C1 segment of cervical spinal cord (tissue), 14 donors: ENCODE data around the gene SMAP1.
A peak's percentile ranks its signal among the peaks of the same experiment; 100 is the strongest.

Experiments used
- DNase-seq, 14 donors: peaks; one replicate each; lab custom pipeline; 2025; lab: John Stamatoyannopoulos, UW

SMAP1 gene

GRCh38 chr6:70841112-70841511 lies 173.4 kb downstream of the SMAP1 start:
- no peak for DNase-seq

DNA sequence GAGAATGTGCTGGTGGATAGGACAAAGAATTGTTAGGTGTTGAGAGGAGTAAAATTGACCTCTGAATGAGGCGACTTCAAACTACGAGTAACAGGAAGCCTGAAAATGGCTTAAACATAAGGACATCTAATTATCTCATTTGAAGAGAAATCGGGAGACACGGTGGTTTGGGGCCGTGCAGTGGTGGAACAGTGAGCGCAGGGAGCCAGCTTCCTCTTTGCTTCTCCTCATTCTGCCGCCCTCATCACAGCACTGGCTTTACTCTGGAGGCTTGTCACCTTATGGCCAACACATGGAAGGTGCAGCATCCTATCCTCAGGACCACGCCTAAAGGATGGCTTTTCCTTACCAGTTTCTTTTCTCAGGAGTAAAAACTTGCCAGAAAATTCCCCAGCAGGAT lies 174.9 kb downstream of the SMAP1 start:
- DNase-seq = no peak

GRCh38 chr6:70843328-70843918 lies 175.7 kb downstream of the SMAP1 start:
- no peak for DNase-seq

DNA sequence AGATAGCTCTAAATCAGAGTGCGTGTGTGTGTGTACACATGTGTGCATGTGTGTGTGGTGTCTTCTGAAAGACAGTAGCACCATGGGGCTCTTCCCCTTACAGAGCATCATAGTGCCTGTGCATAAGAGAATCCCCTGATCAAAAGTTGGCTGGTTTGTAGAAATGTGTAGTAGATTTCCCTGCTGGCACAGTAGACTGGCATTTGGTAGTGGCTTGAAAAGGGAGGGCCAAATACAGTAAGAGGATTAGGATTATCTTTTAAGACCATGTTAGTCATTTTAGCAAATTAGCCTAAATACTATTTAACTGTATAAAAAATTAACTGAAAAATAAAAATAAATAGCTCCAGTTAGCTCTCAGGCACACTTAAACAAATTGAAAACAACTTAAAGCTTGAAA lies 176.6 kb downstream of the SMAP1 start:
- DNase-seq = no peak

DNA sequence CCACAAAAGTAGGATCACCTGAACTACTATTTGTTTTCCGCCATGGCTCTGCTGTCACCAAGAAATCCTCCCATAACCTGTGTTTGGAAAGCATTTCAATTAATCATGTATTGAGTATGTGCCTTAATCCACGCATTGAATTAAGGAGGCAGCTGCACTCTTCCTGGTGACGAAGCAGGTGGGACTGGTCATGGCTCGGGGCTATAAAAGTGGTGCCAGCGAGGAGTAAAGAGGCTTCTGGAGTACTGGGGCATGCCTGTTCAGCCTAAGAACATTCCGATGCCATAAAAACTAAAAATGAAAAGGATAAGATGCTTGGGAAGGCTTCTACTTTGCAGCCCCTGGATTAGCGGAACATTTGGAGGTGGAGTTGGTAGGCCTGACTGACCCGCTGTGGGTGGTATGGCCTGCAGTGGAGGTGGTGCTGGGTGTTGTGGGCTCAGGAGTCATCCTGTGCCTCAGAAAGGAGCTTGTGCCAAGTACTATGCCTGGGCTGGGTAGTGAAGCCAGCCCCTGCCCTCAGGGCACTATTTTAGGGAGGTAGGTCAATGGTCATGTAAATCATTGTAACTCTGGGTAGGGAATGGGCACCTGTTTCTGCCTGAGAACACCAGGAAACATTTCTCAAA lies 178.6 kb downstream of the SMAP1 start:
- DNase-seq = no peak

DNA sequence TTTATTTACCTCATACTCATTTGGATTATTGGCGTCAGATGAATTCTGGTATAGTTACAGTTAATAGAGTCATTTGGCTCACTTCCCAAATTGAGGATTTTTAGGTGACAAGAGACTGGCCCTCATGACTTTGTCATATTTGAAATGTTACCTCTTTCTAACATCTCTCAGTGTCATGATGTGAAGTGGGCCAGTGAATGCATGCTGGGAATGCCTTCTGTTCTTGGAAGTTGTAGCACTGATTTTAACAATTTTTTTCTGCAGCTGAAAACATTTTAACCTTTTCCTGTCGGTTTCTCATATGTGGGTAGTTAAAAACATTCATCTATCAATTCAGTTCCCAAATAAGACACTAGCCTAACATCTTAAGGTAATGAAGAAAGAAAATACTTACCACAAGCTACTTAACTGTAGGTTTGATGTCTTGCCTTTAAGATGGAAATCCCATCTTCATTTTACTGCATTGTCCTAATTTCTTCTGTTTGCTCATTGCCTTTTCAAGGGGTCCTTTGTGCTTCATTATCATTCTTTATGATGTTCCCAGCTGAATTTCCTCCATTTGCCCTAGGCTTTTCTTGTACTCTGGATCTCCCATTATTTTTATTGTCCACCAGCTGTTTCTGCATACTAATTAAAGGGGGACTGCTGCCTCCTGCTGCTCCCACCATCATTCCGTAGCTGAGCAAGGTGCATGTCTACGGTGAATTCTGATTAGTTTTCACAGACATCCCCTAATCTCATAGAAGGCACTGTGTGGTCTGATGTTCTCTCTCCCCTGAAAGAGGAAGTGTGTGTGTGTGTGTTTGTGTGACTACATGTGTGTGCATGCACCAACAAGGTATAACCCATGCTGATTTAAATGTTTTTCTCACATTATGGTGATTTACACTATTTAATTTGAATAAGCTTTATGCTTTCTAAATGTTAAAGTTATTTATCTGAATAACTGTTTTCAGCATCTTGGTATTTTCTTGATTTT lies 179.7 kb downstream of the SMAP1 start:
- DNase-seq = peak in 1 of 14 donors; percentile 31

DNA sequence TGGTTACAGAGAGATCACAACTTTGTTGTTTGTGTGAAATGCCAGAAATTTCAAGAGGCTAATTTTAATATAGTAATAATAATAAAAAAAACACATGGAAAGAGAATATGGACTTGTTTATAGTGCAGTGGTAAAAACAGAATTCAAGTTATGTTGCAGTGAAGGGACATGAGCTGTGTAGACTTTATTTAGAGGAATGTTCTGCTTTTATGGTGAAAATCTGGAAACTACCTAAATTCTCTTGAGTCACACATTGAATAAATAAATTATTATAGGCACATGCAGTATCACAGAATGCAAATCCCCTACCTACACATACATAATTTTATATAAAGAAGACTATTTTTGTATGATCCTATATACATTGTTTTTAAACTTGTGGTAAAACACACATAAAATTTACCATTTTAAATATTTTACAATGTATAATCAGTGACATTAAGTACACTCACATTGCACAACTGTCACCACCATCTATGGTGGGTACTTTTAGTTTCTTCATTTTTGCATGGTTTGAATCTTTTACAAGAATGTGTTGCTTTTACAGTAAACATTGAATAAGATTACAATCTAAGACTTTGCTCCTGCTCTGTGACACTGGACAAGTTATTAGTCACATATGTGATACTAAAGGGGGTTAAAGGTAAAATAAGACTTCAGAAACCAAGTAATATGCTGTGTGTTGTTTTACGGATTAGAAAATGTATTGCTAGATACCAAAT lies 181.8 kb downstream of the SMAP1 start:
- no peak for DNase-seq

DNA sequence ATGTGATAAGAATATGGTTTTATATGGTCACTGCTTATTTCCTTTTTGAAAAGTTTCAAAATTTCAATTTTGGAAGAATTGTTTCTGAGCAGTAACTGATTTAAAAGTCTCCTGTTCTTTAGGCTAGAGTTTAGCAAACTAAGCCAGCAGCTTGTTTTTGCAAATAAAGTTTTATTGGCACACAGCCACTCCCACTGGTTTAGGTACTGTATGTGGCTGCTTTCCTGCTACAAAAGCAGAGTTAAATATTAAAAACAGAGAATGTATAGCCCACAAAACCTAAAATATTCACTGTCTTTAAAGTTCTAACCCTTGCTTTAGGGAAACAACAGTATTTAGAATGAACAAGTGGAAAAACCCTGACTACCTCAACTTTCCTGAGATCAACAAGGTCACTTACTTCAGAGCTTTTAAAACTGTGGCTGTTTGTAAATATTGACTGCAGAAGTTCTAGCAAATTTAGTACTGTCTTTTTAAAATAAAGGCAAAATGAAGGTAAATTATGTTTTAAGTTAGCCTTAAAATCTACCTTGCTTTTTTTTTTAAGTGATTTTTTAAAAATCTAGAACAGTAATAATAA lies 185.1 kb downstream of the SMAP1 start:
- DNase-seq = no peak

DNA sequence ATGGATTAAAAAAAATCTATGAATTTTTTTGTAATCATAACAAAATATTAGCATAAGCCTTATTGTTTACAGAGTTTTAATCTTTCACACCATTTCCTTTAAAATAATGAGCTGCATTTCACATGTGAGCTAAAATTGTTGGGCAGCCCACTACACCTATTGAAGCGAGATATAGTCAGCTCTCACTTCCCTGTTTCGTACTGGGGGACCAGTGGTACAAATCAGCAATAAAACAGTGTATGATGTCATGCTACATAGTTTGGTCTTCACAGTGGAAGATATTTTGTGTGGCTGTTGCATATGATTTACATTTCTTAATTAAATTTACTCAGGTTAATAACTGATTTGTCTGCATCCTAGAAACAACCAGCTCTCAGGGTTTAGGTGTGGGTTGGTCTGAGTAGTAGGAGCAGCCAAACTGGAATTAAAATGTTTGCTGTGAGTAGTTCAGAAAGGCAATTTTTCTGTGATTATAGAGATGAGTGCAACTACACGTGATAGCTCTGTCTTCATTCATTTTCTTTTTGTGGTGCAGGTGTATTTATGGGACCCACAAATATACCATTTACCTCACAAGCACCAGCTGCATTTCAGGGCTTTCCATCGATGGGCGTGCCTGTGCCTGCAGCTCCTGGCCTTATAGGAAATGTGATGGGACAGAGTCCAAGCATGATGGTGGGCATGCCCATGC lies 189.8 kb downstream of the SMAP1 start:
- no peak for DNase-seq

DNA sequence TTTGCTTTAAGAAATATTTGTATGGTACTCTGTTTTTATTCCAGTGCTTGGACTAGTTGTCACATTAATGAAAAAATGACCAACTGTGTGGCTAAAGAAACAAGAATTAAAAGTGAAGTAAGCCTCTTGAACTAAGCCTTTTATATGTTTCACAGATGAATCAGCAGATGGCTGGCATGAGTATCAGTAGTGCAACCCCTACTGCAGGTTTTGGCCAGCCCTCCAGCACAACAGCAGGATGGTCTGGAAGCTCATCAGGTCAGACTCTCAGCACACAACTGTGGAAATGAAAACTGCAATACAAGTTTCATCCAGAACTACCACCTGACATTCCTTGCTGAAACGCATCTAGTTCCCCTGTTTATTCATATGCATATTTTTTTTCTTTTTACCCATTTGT lies 192.4 kb downstream of the SMAP1 start:
- peak in 1 of 14 donors; percentile 36 for DNase-seq

DNA sequence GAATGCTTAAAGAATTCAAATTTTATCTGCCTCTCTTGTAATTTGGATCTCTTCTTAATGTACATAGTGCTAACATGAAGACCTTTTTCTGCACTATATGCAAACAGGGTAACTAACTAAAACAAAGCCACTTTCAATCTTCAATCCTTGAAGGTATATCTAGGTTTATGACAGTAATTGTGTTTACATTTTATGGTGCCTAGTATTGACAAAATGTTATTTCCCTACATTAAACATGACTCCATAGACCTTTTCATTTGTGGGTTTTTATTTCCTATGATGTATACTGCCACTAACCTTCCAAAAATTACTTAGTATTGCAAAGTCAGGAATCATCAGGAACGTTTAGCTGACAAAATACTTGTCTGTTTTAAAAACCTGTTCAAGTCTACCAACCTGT lies 193.2 kb downstream of the SMAP1 start:
- DNase-seq = no peak

GRCh38 chr6:70863343-70863742 lies 195.7 kb downstream of the SMAP1 start:
- no peak for DNase-seq

DNA sequence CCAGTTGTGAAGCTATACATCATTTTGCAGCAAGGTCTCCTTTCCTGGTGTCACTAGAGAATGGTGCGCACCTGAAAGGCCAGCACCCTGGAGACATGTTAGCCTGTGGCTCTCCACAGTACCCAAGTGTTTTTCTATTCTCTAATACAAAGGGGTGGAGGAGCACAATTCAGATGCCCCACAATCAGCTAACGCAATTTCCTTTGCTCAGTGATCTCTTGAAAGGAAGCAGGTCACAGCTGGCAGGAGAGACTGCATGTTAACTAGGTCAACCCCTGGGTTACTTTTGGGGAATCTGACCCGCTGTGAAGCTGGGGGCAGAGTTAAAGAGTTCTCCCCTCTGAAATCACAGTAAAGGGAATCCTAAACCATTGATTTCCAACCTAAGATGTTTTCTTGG lies 196.7 kb downstream of the SMAP1 start:
- no peak for DNase-seq

GRCh38 chr6:70872469-70872868 lies 204.8 kb downstream of the SMAP1 start:
- DNase-seq = no peak

DNA sequence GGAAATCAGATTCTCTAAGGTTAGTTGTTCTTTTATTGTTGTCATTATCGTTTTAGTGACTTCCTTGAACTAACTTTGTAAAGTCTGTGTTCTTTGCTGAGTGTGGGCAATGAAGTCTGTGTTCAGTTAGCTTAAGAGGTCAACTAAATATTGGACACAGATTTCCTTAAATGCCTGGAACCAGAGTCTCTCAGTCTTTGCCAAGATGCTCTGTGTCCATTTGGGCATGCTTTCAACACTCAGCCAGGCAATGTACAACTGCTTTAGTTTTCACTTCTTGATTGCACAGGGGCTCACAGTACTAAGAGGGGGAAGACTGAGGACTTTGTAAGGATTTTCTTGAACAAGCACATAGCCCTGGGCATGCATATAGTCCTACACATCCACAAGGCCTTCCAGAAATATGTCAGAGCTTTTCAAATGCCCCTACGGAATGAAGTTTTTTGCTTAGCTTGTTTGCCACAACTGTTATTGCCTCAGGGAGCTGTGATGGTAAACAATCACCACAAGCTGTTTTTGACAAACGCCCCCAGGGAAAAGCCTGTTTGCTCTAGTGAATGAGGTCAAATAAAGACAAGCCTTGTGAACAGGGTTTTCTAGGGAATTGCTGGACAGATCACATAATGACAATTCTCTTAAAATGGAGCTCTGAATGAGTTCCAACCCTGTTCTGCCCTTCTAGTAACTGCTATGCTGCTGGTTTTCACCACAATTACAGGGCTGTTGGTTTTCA lies 206.7 kb downstream of the SMAP1 start:
- no peak for DNase-seq

- DNase-seq = no peak
Measured at GRCh38 chr6:70879496-70879895, 211.8 kb downstream of the SMAP1 start.

GRCh38 chr6:70884074-70884983 lies 216.6 kb downstream of the SMAP1 start:
- DNase-seq = peak in 11 of 14 donors; percentile 2 to 48 (median 22)

DNA sequence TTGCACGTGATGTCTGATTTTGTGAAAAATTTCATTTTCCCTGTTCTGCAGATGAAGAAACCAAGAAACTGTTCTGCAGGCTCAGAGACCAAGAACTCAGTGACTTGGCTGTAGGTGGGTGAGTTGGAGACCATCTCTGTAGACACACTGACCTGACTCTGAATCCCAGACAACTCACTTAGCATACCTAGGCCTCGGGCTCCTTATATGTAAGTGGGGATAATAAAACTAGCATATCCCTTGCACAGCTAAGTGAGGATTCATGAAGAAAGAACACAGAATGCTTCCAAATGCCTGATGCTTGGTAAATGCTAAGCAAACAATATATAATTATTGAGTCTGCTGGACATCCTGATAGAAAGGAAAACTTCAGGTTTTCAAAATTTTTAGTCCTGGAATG lies 218.4 kb downstream of the SMAP1 start:
- DNase-seq = no peak

- DNase-seq = no peak
Measured at GRCh38 chr6:70886661-70887060, 219.0 kb downstream of the SMAP1 start.
